ENCODE measurements around the gene TBC1D26.
A peak's percentile ranks its signal among the peaks of the same experiment; 100 is the strongest.
"Not testable (repeated sequence)": the region's sequence is repeated elsewhere in the genome, so short reads cannot be mapped to it uniquely, and the experiment has no call there.

The TBC1D26 gene

GRCh38 chr17:15731900-15732299, at the start of gene TBC1D26:
Gene TBC1D26 (plus strand): TSS chr17:15732283. CDS start chr17:15735349, 3,066 bp downstream.
- not testable (repeated sequence) for ATAC-seq (replicated peaks; ENCODE audit: extremely low read depth, poor library complexity, severe bottlenecking); H3K36me3 Mint-ChIP-seq (ENCODE audit: insufficient read depth); H3K9me3 Mint-ChIP-seq; H3K4me1 Mint-ChIP-seq; H3K27ac Mint-ChIP-seq (ENCODE audit: low read depth); H3K4me3 Mint-ChIP-seq; H3K27me3 Mint-ChIP-seq; DNase-seq (ENCODE audit: low spot score in 2 of 2)

GRCh38 chr17:15683135-15683534, 48.9 kb upstream of the TBC1D26 start:
- Mint-ChIP-seq H3K4me1 (peaks cover 20% of the 10 kb centered on the region), H3K4me3 (peak overlapping the region; percentile 96)
- not testable (repeated sequence) for ATAC-seq (replicated peaks; ENCODE audit: extremely low read depth, poor library complexity, severe bottlenecking); H3K27ac Mint-ChIP-seq (ENCODE audit: low read depth); DNase-seq (ENCODE audit: low spot score in 2 of 2); H3K9me3 Mint-ChIP-seq; H3K27me3 Mint-ChIP-seq; H3K36me3 Mint-ChIP-seq (ENCODE audit: insufficient read depth)

- DNase-seq (ENCODE audit: low spot score in 2 of 2) (peak; percentile 61 to 73), ATAC-seq (replicated peaks; ENCODE audit: extremely low read depth, poor library complexity, severe bottlenecking) (peak; percentile 95)
- Mint-ChIP-seq H3K4me1 (peaks cover 20% of the 10 kb centered on the region), H3K4me3 (peak within 1 kb of the TSS; percentile 96), H3K27ac (ENCODE audit: low read depth) (peak within 1 kb of the TSS; percentile 89)
- H3K27me3 Mint-ChIP-seq; H3K36me3 Mint-ChIP-seq (ENCODE audit: insufficient read depth); H3K9me3 Mint-ChIP-seq: not testable (repeated sequence)
These were observed 48.1 kb upstream of the TBC1D26 start, which contains the start of gene TRIM16 for GRCh38 chr17:15683824-15684478. Gene TRIM16 (minus strand): TSS chr17:15684311. CDS start chr17:15651609, 32,702 bp downstream.

GRCh38 chr17:15687494-15687893, 44.6 kb upstream of the TBC1D26 start:
- not testable (repeated sequence) for H3K27ac Mint-ChIP-seq (ENCODE audit: low read depth); ATAC-seq (replicated peaks; ENCODE audit: extremely low read depth, poor library complexity, severe bottlenecking); H3K27me3 Mint-ChIP-seq; DNase-seq (ENCODE audit: low spot score in 2 of 2); H3K9me3 Mint-ChIP-seq; H3K36me3 Mint-ChIP-seq (ENCODE audit: insufficient read depth); H3K4me3 Mint-ChIP-seq
- H3K4me1 Mint-ChIP-seq: peaks cover 20% of the 10 kb centered on the region

GRCh38 chr17:15698967-15699366, 33.1 kb upstream of the TBC1D26 start:
- H3K4me1 Mint-ChIP-seq: peaks cover 19% of the 10 kb centered on the region
- H3K27ac Mint-ChIP-seq (ENCODE audit: low read depth): peak overlapping the region; percentile 93

GRCh38 chr17:15699413-15699924, 32.6 kb upstream of the TBC1D26 start, which contains the start of gene ZNF286A:
Gene ZNF286A (plus strand): TSS chr17:15699752. CDS start chr17:15700330, 578 bp downstream.
- H3K27me3 Mint-ChIP-seq, H3K9me3 Mint-ChIP-seq: not testable (repeated sequence)
- H3K4me3 Mint-ChIP-seq: peak within 1 kb of the TSS; percentile 89
- ATAC-seq (replicated peaks; ENCODE audit: extremely low read depth, poor library complexity, severe bottlenecking): peak; percentile 96
- H3K36me3 Mint-ChIP-seq (ENCODE audit: insufficient read depth): peaks cover 10% of the 10 kb centered on the region
- peak; percentile 72 to 87 for DNase-seq (ENCODE audit: low spot score in 2 of 2)
- H3K27ac Mint-ChIP-seq (ENCODE audit: low read depth): peak within 1 kb of the TSS; percentile 93
- H3K4me1 Mint-ChIP-seq: peaks cover 19% of the 10 kb centered on the region

More at GRCh38 chr17:15698967-15699366, 33.1 kb upstream of the TBC1D26 start:
- ATAC-seq (replicated peaks; ENCODE audit: extremely low read depth, poor library complexity, severe bottlenecking): peak; percentile 6
- not testable (repeated sequence) for H3K27me3 Mint-ChIP-seq; H3K36me3 Mint-ChIP-seq (ENCODE audit: insufficient read depth); H3K9me3 Mint-ChIP-seq; DNase-seq (ENCODE audit: low spot score in 2 of 2)
- peak overlapping the region; percentile 89 for H3K4me3 Mint-ChIP-seq

- Mint-ChIP-seq H3K4me1 (peaks cover 19% of the 10 kb centered on the region), H3K27ac (ENCODE audit: low read depth) (peak overlapping the region; percentile 93), H3K4me3 (peak overlapping the region; percentile 89), H3K36me3 (ENCODE audit: insufficient read depth) (peaks cover 11% of the 10 kb centered on the region)
- not testable (repeated sequence) for DNase-seq (ENCODE audit: low spot score in 2 of 2); H3K9me3 Mint-ChIP-seq; H3K27me3 Mint-ChIP-seq
- ATAC-seq (replicated peaks; ENCODE audit: extremely low read depth, poor library complexity, severe bottlenecking): peak; percentile 13
These were observed 32.1 kb upstream of the TBC1D26 start for GRCh38 chr17:15699937-15700336.

- not testable (repeated sequence) for H3K4me3 Mint-ChIP-seq; H3K9me3 Mint-ChIP-seq; H3K27ac Mint-ChIP-seq (ENCODE audit: low read depth); H3K27me3 Mint-ChIP-seq; ATAC-seq (replicated peaks; ENCODE audit: extremely low read depth, poor library complexity, severe bottlenecking); DNase-seq (ENCODE audit: low spot score in 2 of 2); H3K4me1 Mint-ChIP-seq
- H3K36me3 Mint-ChIP-seq (ENCODE audit: insufficient read depth): peaks cover 22% of the 10 kb centered on the region
These were observed 27.8 kb upstream of the TBC1D26 start for GRCh38 chr17:15704239-15704638.

- H3K9me3 Mint-ChIP-seq; ATAC-seq (replicated peaks; ENCODE audit: extremely low read depth, poor library complexity, severe bottlenecking); H3K27ac Mint-ChIP-seq (ENCODE audit: low read depth); H3K4me1 Mint-ChIP-seq; DNase-seq (ENCODE audit: low spot score in 2 of 2); H3K27me3 Mint-ChIP-seq; H3K4me3 Mint-ChIP-seq: not testable (repeated sequence)
- H3K36me3 Mint-ChIP-seq (ENCODE audit: insufficient read depth): peaks cover 17% of the 10 kb centered on the region
These were observed 27.3 kb upstream of the TBC1D26 start for GRCh38 chr17:15704813-15705212.

GRCh38 chr17:15708879-15709278, 23.2 kb upstream of the TBC1D26 start:
- not testable (repeated sequence) for H3K9me3 Mint-ChIP-seq; ATAC-seq (replicated peaks; ENCODE audit: extremely low read depth, poor library complexity, severe bottlenecking)
- peaks cover 13% of the 10 kb centered on the region for H3K36me3 Mint-ChIP-seq (ENCODE audit: insufficient read depth)

GRCh38 chr17:15716601-15717563, 15.2 kb upstream of the TBC1D26 start:
- H3K36me3 Mint-ChIP-seq (ENCODE audit: insufficient read depth); H3K27ac Mint-ChIP-seq (ENCODE audit: low read depth); ATAC-seq (replicated peaks; ENCODE audit: extremely low read depth, poor library complexity, severe bottlenecking); H3K4me3 Mint-ChIP-seq; H3K27me3 Mint-ChIP-seq; H3K4me1 Mint-ChIP-seq; DNase-seq (ENCODE audit: low spot score in 2 of 2): not testable (repeated sequence)
- H3K9me3 Mint-ChIP-seq: peaks cover 14% of the 10 kb centered on the region

More at GRCh38 chr17:15708879-15709278, 23.2 kb upstream of the TBC1D26 start:
- not testable (repeated sequence) for H3K27me3 Mint-ChIP-seq; DNase-seq (ENCODE audit: low spot score in 2 of 2); H3K27ac Mint-ChIP-seq (ENCODE audit: low read depth); H3K4me3 Mint-ChIP-seq; H3K4me1 Mint-ChIP-seq

- not testable (repeated sequence) for H3K27ac Mint-ChIP-seq (ENCODE audit: low read depth); H3K36me3 Mint-ChIP-seq (ENCODE audit: insufficient read depth); H3K4me1 Mint-ChIP-seq; ATAC-seq (replicated peaks; ENCODE audit: extremely low read depth, poor library complexity, severe bottlenecking); H3K27me3 Mint-ChIP-seq; H3K9me3 Mint-ChIP-seq; DNase-seq (ENCODE audit: low spot score in 2 of 2); H3K4me3 Mint-ChIP-seq
These were observed 1.5 kb upstream of the TBC1D26 start for GRCh38 chr17:15730535-15730934.
